KBM-7 (cell line): Measurements from ENCODE around the gene CD2AP.
A peak's percentile ranks its signal among the peaks of the same experiment; 100 is the strongest.
"Not testable (repeated sequence)": the region's sequence is repeated elsewhere in the genome, so short reads cannot be mapped to it uniquely, and the experiment has no call there.

Source experiments
- DNase-seq: peaks from one replicate; pipeline ENCODE4 v3.0.0-alpha.2; 2015
- in situ Hi-C: fragments of 300-500 bp; cut with MboI; formaldehyde crosslinking; loops from 2 replicates; pipeline ENCODE4 v1.14.3; 2020; ENCODE audit warnings: low sequenced_read_pairs, low pct_unique_long_range_greater_than_20kb, mixed read lengths

The CD2AP gene

DNA sequence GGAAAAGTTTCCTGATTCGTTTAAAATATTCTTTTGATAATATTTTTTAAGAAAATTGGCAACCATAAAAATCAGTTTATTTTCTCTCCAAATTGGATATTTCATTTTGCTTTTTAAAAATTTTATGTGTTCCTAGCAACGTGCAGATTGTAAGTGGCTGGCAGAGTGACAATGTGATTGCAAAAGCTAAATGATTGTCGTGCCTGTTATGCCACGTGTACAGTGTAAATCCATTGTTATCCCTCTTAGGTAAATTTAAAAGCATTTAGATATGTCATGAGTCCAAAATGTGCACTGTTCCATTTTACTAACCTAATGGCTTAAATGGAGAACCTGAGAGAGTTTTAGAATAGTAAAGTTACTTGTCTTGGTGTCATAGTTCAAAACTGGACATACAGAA is 126.4 kb downstream of the CD2AP start:
- no peak for DNase-seq
- in situ Hi-C loops: no loop called here

DNA sequence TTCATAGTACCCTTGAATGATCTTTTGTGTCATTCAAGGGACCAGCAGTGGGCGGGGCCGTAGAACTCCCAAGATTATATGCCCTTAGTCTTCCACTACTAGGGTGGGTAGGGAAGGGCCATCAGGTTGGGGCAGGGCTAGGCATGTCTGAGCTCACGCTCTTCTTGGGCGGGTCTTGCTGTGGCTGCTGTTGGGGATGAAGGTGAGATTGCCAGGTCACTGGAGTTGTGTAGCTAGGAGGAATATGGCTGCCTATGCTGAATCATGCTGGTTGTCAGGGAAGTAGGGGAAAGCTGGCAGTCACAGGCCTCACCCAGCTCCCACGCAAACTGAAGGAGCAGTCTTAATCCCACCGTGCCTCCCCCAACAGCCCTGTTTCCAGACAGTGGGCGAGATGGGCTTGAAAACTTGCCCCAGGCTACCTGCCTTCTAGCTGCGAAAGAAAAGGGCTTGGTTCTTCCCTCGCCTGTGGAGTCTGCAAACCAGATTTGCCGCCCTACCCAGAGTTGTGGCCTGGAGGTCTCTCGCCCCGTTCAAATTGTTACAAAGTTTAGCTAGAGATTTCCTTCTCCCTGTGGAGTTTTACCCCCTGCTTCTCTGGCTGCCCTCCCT is 144.4 kb downstream of the CD2AP start:
- in situ Hi-C loops: no loop called here
- DNase-seq: no peak

DNA sequence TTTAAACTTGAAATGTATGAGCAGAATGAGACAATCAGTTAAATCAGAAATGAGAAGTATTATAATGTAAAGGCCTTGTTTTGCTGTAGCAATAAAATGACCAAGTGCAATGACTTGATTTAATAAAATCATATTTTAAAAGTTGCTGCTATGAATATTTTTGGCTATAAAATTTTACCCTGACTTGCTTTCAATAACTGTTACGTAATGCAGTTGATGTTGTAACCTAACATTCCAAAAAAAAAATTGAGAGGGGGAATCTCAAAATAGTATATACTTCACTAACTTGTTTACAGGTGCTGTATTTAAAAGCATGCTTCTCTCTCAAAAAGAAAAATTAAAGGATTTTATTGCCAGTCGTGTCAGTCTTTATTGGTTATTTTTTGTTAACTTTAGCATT is 149.2 kb downstream of the CD2AP start:
- no peak for DNase-seq
- in situ Hi-C loops: no loop called here

DNA sequence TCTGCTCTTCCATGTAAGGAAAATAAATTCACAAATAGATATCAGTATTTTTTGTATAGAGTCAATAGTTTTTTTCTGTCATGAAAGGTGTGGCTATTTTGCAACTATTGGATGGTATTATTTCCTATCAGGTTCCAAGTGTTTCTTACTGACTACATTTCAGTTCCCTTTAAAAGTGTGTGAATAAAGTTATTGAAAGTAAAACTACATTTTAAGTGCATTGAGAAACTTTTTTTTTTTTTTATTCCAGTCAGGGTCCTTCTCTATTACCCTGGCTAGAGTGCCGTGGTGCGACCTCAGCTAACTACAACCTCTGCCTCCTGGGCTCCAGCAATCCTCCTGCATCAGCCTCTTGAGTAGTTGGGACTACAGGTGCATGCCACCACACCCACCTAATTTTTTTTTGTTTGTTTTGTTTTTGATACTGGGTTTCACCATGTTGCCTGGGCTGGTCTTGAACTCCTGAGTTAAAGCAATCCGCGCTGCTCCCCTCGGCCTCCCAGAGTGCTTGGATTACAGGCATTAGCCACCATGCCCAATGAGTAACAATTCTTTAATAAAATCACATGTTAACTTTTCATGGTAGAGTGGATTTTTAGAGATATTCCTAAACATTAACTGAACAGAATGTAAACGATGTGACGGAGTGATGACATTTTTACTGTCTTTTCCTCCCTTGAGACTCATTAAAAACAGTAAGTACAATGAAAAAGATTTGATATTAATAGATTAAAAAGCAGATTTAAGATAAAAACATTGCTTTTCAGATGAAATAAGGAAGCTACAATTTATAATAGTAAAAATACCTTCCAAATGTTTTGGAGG is 151.1 kb downstream of the CD2AP start:
- in situ Hi-C loops: no loop called here
- DNase-seq: no peak

DNA sequence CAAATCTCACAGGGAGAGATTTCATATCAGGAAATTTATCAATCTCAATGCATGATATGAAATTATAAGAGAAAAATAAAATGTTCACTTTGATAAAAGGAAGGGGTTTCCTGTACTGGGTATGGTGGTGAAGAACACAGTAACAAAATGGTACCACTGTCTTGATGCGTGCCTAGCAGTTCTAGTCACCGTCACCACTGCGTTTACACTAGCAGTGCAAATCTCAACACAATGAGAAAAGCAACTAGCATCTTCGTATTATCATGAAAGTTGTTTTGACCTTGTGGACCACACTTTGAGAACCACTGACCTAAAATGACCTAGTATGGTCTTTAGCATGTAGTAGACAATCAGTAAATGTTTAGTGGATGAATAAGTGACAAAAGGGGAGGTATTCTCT is 152.4 kb downstream of the CD2AP start:
- in situ Hi-C loops: no loop called here
- no peak for DNase-seq

DNA sequence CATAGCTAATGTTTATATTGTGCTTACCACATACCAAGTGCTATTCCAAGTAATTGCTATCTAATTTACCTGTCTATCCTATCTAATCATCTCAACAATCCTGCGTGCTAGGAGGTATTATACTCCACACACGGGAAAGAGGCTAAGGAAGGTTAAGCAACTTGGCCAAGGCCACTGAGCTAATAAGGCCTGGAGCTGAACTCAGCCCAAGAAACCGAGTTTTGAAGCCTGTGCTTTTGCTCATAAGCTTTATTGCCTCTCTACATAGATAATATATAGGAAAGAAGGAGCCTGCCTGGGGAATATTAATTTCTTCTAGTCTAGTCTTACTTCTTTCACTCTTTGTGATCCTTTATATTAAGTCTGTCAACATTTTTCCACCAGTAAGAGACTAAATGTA is 153.0 kb downstream of the CD2AP start:
- no peak for DNase-seq
- in situ Hi-C loops: no loop called here

DNA sequence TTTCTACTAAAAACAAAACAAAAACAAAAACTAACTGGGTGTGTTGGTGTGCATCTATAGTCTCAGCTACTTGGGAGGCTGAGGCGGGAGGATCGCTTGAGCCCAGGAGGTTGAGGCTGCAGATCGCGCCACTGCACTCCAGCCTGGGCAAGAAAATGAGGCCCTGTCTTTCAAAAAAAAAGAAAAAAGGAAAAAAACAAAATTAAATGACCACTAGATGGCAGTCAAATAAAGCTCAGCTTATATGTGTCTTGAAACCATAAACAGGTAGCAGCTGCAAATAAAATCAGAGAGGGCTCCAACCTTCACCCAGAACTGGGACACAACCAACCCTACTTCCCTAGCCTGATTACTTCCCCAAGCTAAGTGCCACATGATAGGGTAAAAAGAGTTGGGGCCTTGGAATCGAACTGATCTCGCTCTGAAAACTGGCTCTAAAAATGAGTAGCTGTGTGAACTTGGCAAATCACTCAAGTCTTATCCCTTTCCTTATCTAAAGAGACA is 153.7 kb downstream of the CD2AP start:
- in situ Hi-C loops: no loop called here
- peak; percentile 89 for DNase-seq

DNA sequence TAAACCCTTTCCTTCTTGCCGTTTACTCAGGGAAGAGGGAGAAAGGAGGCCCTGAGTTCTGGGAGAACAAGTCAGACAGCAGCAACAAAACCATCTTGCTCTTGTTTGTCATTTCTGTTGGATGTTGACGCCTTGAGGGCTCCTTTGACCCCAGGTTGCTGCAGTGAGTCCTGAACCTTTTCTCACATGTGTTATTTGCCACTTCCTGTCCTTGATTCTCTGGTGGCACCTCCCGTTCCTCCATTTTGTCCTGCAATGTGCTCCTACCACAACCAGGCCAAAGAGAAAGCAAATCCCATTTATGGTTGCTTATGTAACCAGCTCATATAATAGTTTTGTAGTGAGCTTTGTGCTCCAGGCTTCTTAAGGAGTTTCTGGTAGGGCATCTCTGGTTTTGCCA is 154.2 kb downstream of the CD2AP start:
- DNase-seq: no peak
- in situ Hi-C loops: no loop called here

DNA sequence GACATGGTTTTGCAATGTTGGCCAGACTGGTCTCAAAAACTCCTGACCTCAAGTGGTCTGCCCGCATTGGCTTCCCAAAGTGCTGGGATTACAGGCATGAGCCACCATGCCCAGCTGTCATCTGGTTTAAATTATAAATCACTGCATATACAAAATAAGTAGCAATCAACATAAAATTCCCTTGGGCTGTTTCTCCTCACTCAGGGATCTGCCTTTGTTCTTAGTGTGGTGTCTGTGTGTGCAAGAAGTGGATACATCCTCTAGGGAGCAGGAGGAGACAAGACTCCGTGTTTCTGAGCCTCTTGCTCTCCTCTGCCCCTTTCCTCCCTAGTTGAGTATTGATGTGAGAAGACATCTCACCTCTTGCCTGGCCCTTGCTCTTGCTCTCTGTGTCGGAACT is 155.6 kb downstream of the CD2AP start:
- in situ Hi-C loops: no loop called here
- DNase-seq: no peak

DNA sequence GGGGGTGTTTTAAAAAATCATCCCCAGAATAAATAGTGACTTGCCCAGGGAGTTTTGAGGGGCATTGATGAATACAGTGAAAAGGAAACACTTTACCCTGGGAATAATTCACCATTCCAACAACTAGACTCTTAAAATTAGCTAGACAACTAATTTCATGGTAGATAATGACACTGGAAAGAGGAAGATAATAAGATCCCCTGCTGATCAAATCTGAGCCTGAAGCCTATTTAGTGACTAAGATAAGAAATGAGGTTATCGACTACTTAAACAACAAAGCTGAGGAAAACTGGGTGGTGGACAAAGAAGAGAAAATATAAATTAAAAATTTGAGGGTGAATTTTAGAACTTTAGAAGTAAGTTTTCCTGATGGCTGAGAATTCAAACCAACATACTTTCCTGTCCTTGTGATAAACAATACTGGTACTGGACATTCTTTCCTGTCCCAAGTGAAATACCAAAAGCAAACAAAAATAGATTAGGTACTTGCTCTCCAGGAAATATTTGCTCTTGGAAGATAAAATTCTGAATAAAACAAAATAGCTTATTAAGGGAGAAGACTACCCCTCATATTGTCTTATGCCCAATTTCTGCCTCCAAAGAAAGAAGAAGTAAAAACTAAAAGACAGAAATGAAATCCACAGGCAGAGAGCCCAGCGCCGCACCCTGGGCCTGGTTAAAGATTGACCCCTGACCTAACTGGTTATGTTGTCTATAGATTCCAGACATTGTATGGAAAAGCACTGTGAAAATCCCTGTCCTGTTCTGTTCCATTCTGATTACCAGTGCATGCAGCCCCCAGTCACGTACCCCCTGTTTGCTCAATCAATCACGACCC is 156.8 kb downstream of the CD2AP start:
- no peak for DNase-seq
- in situ Hi-C loops: no loop called here

DNA sequence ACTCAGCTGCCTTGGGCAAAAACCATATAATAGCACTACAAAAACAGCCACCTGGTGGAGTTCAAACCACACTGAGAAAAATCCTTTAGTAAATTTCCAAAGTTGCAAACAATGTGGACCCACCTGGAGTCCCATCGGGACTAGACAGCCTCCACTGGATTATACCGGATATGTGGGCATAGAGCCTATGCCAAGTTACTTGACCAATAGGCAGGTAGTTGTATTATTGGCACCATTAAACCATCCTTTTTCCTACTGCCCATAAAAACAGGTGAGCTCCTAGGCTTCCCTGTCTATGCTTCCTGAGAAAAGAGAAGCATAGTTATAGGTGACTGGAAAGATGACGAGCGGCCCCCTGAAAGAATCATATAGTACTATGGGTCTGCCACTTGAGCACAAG is 169.1 kb downstream of the CD2AP start:
- no peak for DNase-seq
- in situ Hi-C loops: no loop called here

DNA sequence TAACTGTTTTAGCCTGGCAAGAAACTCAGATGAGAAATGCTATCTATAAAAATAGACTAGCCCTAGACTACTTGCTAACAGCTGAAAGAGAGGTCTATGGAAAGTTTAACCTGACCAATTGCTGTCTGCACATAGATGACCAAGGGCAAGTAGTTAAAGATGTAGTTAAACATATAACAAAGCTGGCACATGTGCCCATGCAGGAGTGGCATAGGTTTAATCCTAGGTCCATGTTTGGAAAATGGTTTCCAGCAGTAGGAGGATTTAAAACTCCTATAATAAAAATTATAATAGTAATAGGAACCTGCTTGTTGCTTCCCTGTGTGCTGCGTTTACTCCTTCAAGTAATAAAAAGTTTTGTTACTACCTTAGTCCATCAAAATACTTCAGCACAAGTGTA is 169.6 kb downstream of the CD2AP start:
- in situ Hi-C loops: no loop called here
- DNase-seq: no peak

DNA sequence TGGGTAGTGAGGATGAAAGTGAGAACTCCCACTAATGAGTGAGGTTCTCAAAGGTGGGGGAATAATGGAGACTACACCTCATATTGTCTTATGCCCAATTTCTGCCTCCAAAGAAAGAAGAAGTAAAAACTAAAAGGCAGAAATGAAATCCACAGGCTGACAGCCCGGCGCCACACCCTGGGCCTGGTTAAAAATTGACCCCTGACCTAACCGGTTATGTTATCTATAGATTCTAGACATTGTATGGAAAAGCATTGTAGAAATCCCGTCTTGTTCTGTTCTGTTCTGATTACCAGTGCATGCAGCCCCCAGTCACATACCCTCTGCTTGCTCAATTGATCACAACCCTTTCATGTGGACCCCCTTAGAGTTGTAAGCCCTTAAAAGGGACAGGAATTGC is 170.0 kb downstream of the CD2AP start:
- not testable (repeated sequence) for DNase-seq

DNA sequence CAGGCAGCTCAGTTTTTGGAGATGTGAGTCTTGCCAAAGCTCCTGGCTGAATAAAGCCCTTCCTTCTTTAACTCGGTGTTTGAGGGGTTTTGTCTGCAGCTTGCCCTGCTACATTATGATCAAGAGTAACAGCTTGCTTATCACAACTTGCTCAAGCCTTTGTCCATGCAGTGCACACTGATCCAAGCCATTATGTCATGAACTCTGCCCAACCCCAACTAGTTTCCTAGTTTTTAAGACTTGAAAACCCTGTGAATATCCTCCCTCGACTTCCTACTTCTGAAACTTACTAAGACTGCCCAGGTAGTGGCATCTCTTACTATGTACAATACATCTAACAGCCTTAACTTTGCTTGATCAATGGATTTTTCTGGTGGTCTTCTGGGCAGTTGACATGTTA is 170.4 kb downstream of the CD2AP start:
- in situ Hi-C loops: no loop called here
- no peak for DNase-seq

More for the DNA sequence above, 170.0 kb downstream of the CD2AP start:
- in situ Hi-C loops: not testable (repeated sequence)

DNA sequence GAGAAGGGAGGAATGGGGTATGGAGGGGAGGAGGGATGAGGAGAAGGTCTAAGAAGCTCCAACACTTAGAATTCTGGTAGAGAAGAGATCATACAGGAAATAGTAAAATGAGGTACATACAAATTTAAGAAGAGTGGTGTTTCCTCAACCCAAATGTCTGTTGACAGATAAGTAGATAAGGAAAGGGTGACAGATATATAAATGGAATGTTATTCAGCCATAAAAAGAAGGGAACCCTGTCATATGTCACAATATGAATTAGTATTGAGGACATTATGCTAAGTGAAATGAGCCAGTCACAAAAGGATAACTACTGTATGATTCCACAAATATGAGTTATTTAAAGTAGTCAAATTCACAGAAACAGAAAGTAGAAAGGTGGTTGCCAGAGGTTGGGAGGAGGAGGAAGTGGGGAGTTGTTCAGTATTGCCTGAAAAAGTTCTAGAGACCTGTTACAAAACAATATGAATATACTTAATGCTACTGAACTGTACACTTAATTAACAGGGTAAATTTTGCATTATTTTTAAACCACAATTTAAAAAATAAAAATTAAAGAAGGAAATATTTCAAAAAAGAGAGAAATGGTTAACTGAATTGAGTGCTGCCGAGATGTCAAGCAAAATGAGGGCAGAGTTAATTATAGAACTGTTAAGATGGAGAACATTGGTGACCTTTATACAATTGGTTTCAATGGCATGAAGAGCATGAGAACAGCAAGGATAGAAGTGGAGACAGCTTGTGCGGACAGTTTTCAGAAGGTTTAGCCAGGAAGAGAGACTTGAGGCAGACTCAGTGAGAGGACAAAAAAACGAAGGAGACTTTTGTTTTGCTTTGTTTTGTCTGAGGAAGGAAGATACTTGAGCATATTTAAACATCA is 173.2 kb downstream of the CD2AP start:
- no peak for DNase-seq
- in situ Hi-C loops: no loop called here

DNA sequence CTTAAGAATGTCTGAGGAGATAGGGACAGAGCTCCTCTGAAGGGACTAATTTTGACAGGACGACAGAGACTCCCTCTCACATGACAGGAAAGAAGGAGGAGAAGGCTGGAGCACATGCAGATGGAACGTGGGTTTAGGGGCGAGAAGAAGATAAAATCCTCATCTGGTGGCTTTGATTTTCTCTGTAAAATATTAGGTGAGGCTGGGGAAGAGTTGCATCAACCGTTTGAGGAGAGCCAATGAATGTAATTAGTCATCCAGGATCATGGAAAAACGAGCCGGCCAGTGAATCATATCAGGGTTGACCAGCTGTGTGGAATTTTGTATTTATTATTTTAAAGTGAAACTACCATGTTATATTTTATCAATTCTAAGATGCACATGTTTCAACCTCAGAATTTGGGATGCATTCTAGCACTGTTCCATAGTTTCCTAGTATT is 173.9 kb downstream of the CD2AP start:
- no peak for DNase-seq
- in situ Hi-C loops: no loop called here

DNA sequence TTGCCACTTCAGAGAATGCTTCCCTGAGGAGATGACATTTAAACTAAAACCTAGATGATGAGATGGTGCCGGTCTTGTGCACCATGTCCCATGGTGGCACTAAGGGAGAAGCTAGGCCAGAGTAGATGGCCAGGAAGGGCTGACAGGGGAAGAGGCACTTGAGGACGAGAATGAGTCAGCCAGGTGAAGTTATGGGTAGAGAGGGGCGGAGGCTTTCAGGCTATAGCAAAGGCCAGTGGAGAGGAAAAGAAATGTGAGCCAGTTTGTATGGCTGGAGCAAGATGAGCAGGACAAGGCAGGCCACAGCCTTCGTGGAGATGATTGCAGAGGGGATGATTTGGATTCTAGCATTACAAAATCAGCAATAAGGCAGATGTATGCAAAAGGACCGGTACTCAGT is 176.1 kb downstream of the CD2AP start:
- in situ Hi-C loops: no loop called here
- no peak for DNase-seq

DNA sequence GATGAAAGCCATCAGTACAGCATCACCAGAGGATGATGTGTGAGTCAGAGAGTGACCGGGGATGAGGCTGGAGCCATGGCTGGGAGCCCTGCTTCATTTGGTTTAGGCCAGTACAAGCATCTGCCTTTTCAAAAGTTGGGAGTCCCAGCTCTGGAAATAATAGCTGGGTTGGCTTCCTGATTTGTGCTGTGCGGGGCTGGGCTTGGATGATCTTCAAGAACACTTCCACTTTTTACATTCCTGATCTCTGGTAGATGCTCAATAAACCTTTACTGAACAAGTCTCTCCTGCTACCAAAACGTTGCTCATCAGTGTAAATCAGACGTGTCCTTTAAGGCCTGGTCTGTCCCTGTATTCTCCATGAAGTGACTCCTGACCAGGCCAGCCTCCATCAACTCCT is 176.7 kb downstream of the CD2AP start:
- no peak for DNase-seq
- in situ Hi-C loops: no loop called here
